Hematopoietic multipotent progenitor cell (in vitro differentiated cells): ENCODE data around the gene MS4A13. TPM values are rescaled to one million over a fixed set of nuclear protein-coding genes. Genes with fewer than 3 reads are reported as not detected.
"Not testable (repeated sequence)": the region's sequence is repeated elsewhere in the genome, so short reads cannot be mapped to it uniquely, and the experiment has no call there.

Experiments
- DNase-seq, 3 donors: peaks; one replicate each; pipeline ENCODE4 v3.0.0-alpha.2; 2011 to 2015; ENCODE audit warnings: low read depth in 2 of 3, low spot score in 2 of 3
- total RNA-seq: library from RNA; depleted of rRNA; stranded (reverse); fragments of >200 nt; gene quantifications from one replicate; pipeline ENCODE4 v1.2.3, GENCODE V29; 2012

MS4A13 gene
- total RNA-seq, 1 donor: not detected

- peak in 2 of 3 donors; percentile 18 to 72 for DNase-seq
Observed at GRCh38 chr11:60528934-60529333, 13.7 kb downstream of the MS4A13 start.

DNA sequence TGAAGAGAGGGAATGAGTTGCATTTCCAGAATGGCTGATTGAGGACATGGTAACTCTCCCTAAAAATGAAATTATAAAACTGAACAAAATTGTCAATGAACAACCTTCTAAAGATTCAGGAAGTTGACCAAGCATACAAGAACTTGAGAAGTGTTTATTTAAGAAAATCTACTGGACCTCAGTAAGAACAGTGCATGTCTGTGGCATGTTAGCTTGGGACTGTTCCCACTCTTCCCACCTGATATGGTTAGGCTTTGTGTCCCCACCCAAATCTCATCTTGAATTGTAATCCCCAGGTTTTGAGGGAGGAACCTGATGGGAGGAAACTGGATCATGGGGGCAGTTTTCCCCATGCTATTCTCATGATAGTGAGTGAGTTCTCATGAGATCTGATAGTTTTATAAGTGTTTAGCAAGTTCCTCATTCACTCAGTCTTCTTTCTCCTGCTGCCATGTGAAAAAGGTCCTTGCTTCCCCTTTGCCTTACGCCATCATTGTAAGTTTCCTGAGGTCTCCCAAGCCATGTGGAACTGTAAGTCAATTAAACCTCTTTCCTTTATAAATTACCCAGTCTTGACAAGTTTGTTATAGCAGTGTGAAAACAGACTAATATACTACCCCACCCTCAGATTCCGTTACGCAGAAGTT lies 15.4 kb downstream of the MS4A13 start:
- DNase-seq: no peak

GRCh38 chr11:60532383-60532782 lies 17.2 kb downstream of the MS4A13 start:
- DNase-seq: not testable (repeated sequence)

DNA sequence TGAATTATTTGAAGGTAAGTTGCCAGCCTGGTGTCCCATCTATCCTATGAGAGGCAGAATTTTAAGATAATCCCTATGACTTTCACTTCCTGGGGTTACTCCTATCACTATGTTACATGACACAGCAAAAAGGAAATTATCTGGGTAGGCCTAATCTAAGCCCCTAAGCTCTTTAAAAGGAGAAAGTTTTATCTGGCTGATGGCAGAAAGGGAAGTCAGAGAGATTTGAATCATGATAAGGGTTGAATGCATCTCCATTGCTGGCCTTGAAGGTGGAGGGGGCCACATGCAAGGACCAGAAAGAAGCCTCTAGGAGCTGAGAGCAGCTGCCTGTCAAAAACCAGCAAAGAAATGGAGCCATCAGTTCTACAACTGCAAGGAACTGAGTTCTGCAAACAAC lies 23.4 kb downstream of the MS4A13 start:
- not testable (repeated sequence) for DNase-seq

- no peak for DNase-seq
Observed at GRCh38 chr11:60544077-60544476, 28.9 kb downstream of the MS4A13 start.

DNA sequence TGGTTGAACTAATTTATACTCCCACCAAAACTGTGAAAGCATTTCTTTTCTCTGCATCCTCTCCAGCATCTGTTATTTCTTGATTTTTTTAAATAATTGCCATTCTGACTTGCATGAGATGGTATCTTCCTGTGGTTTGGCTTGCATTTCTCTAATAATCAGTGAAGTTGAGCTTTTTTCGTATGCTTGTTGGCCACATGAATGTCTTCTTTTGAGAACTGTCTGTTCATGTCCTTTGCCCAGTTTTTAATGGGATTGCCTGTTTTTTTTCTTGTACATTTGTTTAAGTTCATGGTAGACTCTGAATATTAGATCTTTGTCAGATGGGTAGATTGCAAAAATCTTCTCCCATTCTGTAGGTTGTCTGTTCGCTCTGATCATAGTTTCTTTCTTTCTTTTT lies 46.1 kb downstream of the MS4A13 start:
- DNase-seq: no peak

GRCh38 chr11:60563553-60564235 lies 48.5 kb downstream of the MS4A13 start:
- no peak for DNase-seq

DNA sequence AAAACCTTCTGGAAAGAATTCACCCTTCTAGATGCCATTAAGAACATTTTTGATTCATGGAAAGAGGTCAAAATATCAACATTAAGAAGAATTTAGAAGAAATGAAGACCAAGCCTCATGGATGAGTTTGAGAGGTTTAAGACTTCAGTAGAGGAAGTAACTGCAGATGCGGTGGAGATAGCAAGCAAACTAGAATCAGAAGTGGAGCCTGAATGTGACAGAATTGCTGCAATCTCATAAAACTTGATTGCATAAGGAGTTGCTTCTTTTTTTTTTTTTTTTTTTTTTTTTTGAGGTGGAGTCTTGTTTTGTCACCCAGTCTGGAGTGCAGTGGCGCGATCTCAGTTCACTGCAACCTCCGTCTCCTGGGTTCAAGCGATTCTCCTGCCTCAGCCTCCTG lies 51.6 kb downstream of the MS4A13 start:
- DNase-seq: peak in 1 of 3 donors; percentile 40

- no peak for DNase-seq
Observed at GRCh38 chr11:60570970-60571369, 55.8 kb downstream of the MS4A13 start.

GRCh38 chr11:60589611-60590010 lies 74.4 kb downstream of the MS4A13 start:
- no peak for DNase-seq

Other genes with a start within 250 kb of the MS4A13 start
- gene MS4A4A, start 234.7 kb upstream of the MS4A13 start, total RNA-seq: 1.1 TPM
- not detected for gene MS4A6E, start 188.1 kb upstream of the MS4A13 start, total RNA-seq
- 3.8 TPM for gene MS4A7, start 136.9 kb upstream of the MS4A13 start, total RNA-seq
- under 0.01 TPM for gene MS4A14, start 118.9 kb upstream of the MS4A13 start, total RNA-seq
- not detected for gene MS4A5, start 85.8 kb upstream of the MS4A13 start, total RNA-seq
- gene MS4A1, start 59.5 kb upstream of the MS4A13 start, total RNA-seq: 3.2 TPM
- gene MS4A12, start 22.6 kb upstream of the MS4A13 start, total RNA-seq: not detected
- gene MS4A8, start 184.2 kb downstream of the MS4A13 start, total RNA-seq: not detected
- gene MS4A18, start 209.3 kb downstream of the MS4A13 start, total RNA-seq: not detected
- not detected for gene MS4A15, start 241.5 kb downstream of the MS4A13 start, total RNA-seq